Measurements from ENCODE around the gene BCAM. TPM values are rescaled to one million over a fixed set of nuclear protein-coding genes. Genes with fewer than 3 reads are reported as not detected.
A peak's percentile ranks its signal among the peaks of the same experiment; 100 is the strongest.

The BCAM gene
- total RNA-seq, 1 experiment from 2014 or later: 73.0 TPM

DNA sequence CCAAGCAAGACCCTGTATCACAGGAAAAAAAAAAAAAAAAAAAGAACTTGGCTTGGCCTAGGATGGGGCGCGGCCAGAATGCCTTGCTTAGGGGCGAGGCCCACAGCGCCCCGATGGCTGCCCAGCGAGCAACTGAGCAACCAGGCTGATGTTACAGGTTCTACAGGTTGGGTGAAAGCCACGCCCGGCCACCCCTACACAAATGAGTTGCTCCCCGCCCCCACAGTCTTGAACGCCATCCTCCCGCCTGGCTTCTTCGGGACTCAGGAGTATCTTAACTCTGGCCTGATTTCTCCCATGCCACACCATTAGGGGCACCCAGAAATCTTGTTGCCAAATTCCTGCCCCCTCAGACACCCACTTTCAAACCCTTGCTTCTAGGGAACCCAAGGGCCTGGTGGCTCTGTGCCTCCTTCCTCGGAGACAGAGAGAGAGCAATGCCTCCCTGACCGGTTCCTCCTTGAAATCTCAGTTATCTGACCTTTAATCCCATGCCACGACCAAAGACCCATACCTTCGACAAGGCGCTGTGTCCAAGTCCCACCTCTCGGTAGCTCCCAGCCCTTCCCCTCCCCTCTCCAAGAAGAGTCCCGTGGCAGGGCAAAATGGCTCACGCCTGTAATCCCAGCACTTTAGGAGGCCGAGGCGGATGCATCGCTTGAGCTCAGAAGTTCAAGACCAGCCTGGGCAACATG, 32.4 kb upstream of the BCAM start:
- H3K27ac ChIP-seq (ENCODE audit: insufficient read length, low read depth, low read length): no peak overlapping the region

More for the DNA sequence above, 32.4 kb upstream of the BCAM start:
- no peak overlapping the region for H3K18ac ChIP-seq (ENCODE audit: insufficient read length, low read depth, low read length)
- Mint-ChIP-seq H3K9me3 (no peaks in the 10 kb centered on the region; a peak in 2 of 5 replicates), H3K27ac (no peak overlapping the region; a peak in 1 of 7 replicates), H3K36me3 (ENCODE audit: insufficient read depth in 1 of 3, low read depth in 3 of 3) (no peaks in the 10 kb centered on the region), H3K4me3 (peak overlapping the region in 1 of 2 experiments; percentile 43; a peak in 1 of 5 replicates), H3K27me3 (ENCODE audit: low read depth) (peaks cover 13% of the 10 kb centered on the region), H3K4me1 (peaks cover 3 to 7% of the 10 kb centered on the region in 2 experiments; a peak in 2 of 4 replicates)
- no peak overlapping the region for H2AK5ac ChIP-seq (ENCODE audit: insufficient read length, low read length)
- no peak overlapping the region for H3K9ac ChIP-seq (ENCODE audit: extremely low read depth, insufficient read length, low read length)
- H2BK5ac ChIP-seq (ENCODE audit: insufficient read length, low read length): no peak overlapping the region
- TF ChIP-seq, protein P1, sequence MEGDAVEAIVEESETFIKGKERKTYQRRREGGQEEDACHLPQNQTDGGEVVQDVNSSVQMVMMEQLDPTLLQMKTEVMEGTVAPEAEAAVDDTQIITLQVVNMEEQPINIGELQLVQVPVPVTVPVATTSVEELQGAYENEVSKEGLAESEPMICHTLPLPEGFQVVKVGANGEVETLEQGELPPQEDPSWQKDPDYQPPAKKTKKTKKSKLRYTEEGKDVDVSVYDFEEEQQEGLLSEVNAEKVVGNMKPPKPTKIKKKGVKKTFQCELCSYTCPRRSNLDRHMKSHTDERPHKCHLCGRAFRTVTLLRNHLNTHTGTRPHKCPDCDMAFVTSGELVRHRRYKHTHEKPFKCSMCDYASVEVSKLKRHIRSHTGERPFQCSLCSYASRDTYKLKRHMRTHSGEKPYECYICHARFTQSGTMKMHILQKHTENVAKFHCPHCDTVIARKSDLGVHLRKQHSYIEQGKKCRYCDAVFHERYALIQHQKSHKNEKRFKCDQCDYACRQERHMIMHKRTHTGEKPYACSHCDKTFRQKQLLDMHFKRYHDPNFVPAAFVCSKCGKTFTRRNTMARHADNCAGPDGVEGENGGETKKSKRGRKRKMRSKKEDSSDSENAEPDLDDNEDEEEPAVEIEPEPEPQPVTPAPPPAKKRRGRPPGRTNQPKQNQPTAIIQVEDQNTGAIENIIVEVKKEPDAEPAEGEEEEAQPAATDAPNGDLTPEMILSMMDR (conservative IDR thresholded peaks at IDR 0.05): no peak
- WGBS (ENCODE audit: extremely low coverage, insufficient read length, low lambda C conversion rate): no CpG with 5 or more reads among the region's 23 CpGs
- H3K14ac ChIP-seq (ENCODE audit: insufficient read depth, low read length): no peak overlapping the region; the same call in 1 of the 2 replicates
- no peak overlapping the region for H4K8ac ChIP-seq (replicated peaks; ENCODE audit: insufficient read length, low read depth, low read length)
- no peaks in the 10 kb centered on the region; the same call in 1 of the 2 replicates for H3K4me1 ChIP-seq (ENCODE audit: insufficient read depth, low read length)
- no peak overlapping the region for H3K56ac ChIP-seq (ENCODE audit: insufficient read length, low read depth, low read length)
- H4K20me1 ChIP-seq (ENCODE audit: control insufficient read depth, insufficient read depth, insufficient read length): peaks cover 2% of the 10 kb centered on the region
- peaks cover 4% of the 10 kb centered on the region for H3K23me2 ChIP-seq (ENCODE audit: insufficient read length, low read depth, low read length, poor library complexity, severe bottlenecking)
- H2AFZ ChIP-seq (ENCODE audit: low read length): no peak overlapping the region
- H3T11ph ChIP-seq (ENCODE audit: low read length): no peak overlapping the region
- H2BK15ac ChIP-seq (ENCODE audit: low read depth, low read length): no peak overlapping the region
- H3K4ac ChIP-seq (ENCODE audit: low read depth, low read length): no peak overlapping the region
- H3K9me3 ChIP-seq (ENCODE audit: control insufficient read depth, low read depth, low read length): no peaks in the 10 kb centered on the region
- DNase-seq: peak; percentile 54
- no peaks in the 10 kb centered on the region for H3K79me1 ChIP-seq (ENCODE audit: insufficient read depth, low read depth, low read length, poor library complexity, severe bottlenecking)
- peaks cover 3% of the 10 kb centered on the region; the same call in 1 of the 2 replicates for H3K27me3 ChIP-seq (ENCODE audit: insufficient read depth, low read length)
- no peak overlapping the region for H2BK120ac ChIP-seq (ENCODE audit: low read depth, low read length, poor library complexity, severe bottlenecking)
- H3K23ac ChIP-seq (ENCODE audit: insufficient read length, low read depth, low read length): no peak overlapping the region
- no peak overlapping the region for H3K4me2 ChIP-seq (ENCODE audit: insufficient read depth, insufficient read length, low read length)
- no peak overlapping the region for H4K5ac ChIP-seq (ENCODE audit: insufficient read length, low read depth, low read length)
- no peaks in the 10 kb centered on the region for H3K79me2 ChIP-seq (ENCODE audit: insufficient read depth, low read length)
- H2BK20ac ChIP-seq (ENCODE audit: low read depth, low read length, poor library complexity, severe bottlenecking): no peak overlapping the region
- H4K91ac ChIP-seq (ENCODE audit: insufficient read length, low read depth, low read length): no peak overlapping the region
- no peak overlapping the region for H2BK12ac ChIP-seq (ENCODE audit: insufficient read length, low read depth, low read length)

Data from H9 (cell line).